Spleen (tissue), 11 donors: ENCODE measurements around the gene PTPRE. TPM values are rescaled to one million over a fixed set of nuclear protein-coding genes. Genes with fewer than 3 reads are reported as not detected.

ENCODE experiments used
- DNase-seq: peaks from one replicate; pipeline ENCODE4 v3.0.0-alpha.2; 2020
- H3K27ac ChIP-seq, 8 donors: fragments of 200-600 bp; sonication (generic) in 7 of 8; 1 replicate in 4 of 8; 2 replicates in 4 of 8; pipeline versions ENCODE4 v1.5.0 to v1.8.0; 2016 to 2021; ENCODE audit warnings: inconsistent platforms in 4 of 8, mild to moderate bottlenecking in 4 of 8, moderate library complexity in 1 of 8
- H3K27me3 ChIP-seq, 7 donors: fragments of 200-600 bp; sonication (generic) in 6 of 7; replicated peaks in 1 of 7; 1 replicate in 4 of 7; 2 replicates in 3 of 7; pipeline versions ENCODE4 v1.5.0 to v1.8.0; 2016 to 2021; ENCODE audit warnings: inconsistent platforms in 3 of 7, mild to moderate bottlenecking in 1 of 7
- H3K36me3 ChIP-seq, 6 donors: fragments of 200-600 bp; sonication (generic) in 5 of 6; 1 replicate in 4 of 6; 2 replicates in 2 of 6; pipeline versions ENCODE4 v1.5.0 to v1.8.0; 2016 to 2021; ENCODE audit warnings: inconsistent platforms in 2 of 6
- H3K4me1 ChIP-seq, 6 donors: fragments of 200-600 bp; sonication (generic) in 5 of 6; 1 replicate in 3 of 6; 2 replicates in 3 of 6; pipeline versions ENCODE4 v1.5.0 to v1.8.0; 2016 to 2021; ENCODE audit warnings: inconsistent platforms in 3 of 6
- H3K4me3 ChIP-seq, 8 donors: fragments of 200-600 bp; sonication (generic) in 7 of 8; 1 replicate in 4 of 8; 2 replicates in 4 of 8; pipeline versions ENCODE4 v1.5.0 to v1.8.0; 2016 to 2021; ENCODE audit warnings: inconsistent platforms in 4 of 8, mild to moderate bottlenecking in 4 of 8, moderate library complexity in 2 of 8
- H3K9me3 ChIP-seq, 8 donors: fragments of 200-600 bp; sonication (generic) in 7 of 8; 1 replicate in 4 of 8; 2 replicates in 4 of 8; pipeline versions ENCODE4 v1.5.0 to v1.8.0; 2016 to 2021; ENCODE audit warnings: inconsistent platforms in 4 of 8
- POLR2A ChIP-seq, 3 donors: fragments of 450-650 bp; IDR thresholded peaks; one replicate each; pipeline ENCODE4 v1.5.1; 2017; ENCODE audit warnings: antibody characterized with exemption in 3 of 3, mild to moderate bottlenecking in 1 of 3
- POLR2AphosphoS5 ChIP-seq, 3 donors: sonication (generic); formaldehyde crosslinking; IDR thresholded peaks; one replicate each; pipeline ENCODE4 v1.5.1; 2017; ENCODE audit warnings: antibody characterized with exemption in 3 of 3
- WGBS, 5 donors: extraction: QIAGEN DNeasy Blood & Tissue Kit in 3 of 5; methylation state at CpG; one replicate each; pipeline versions ENCODE4 v1.1.5 to v1.1.7; 2013 to 2018; 5-methylcytosine and 5-hydroxymethylcytosine counted together
- intact Hi-C: fragments of 100-400 bp; cut with DNase I; formaldehyde crosslinking; loops from one replicate; pipeline ENCODE4 v1.15.0; 2023; ENCODE audit warnings: low total_unique reads
- polyA plus RNA-seq, 3 donors: library from polyadenylated mRNA; stranded (reverse); fragments of 200-250 nt; gene quantifications; one replicate each; pipeline ENCODE4 v1.2.1, GENCODE V29; 2013
- total RNA-seq, 7 donors: library from RNA; depleted of rRNA in 3 of 7; stranded (reverse); fragments of >200 nt in 3 of 7; fragmentation: NEBNext Ultra II Directional in 4 of 7; extraction: Animal tissue kit (Norgen Biotek cat#: 25700) in 4 of 7; gene quantifications; one replicate each; pipeline versions ENCODE4 v1.1.0 to v1.2.1, GENCODE V29; 2016 to 2021
- TF ChIP-seq, protein P1 (sequence below), 11 experiments: fragments of 200-600 bp in 7 of 11; fragments of 450-650 bp in 4 of 11; sonication (generic) in 4 of 11; IDR thresholded peaks in 8 of 11; conservative IDR thresholded peaks in 3 of 11; 1 replicate in 7 of 11; 2 replicates in 4 of 11; pipeline versions ENCODE4 v1.4.0 to v1.8.0; 2016 to 2021; ENCODE audit warnings: antibody characterized with exemption in 11 of 11, inconsistent platforms in 4 of 11, mild to moderate bottlenecking in 1 of 11
- donor health status: healthy with polysubstance abuse.
- donor health status: DM: no; HTN: no; CAD: no; lungs with moderate emphysema.
- donor health status: DM: no; HTN: no; CAD: no.
- donor health status: Bipolar disorder and iron deficiency.
- donor health status: healthy.
- donor health status: DM: no; HTN: no; CAD: no.
- donor health status: DM: yes; HTN: yes; CAD: no.

The PTPRE gene
- total and polyA plus RNA-seq, 10 donors: 6.2 to 133 (median 70.2) TPM

DNA sequence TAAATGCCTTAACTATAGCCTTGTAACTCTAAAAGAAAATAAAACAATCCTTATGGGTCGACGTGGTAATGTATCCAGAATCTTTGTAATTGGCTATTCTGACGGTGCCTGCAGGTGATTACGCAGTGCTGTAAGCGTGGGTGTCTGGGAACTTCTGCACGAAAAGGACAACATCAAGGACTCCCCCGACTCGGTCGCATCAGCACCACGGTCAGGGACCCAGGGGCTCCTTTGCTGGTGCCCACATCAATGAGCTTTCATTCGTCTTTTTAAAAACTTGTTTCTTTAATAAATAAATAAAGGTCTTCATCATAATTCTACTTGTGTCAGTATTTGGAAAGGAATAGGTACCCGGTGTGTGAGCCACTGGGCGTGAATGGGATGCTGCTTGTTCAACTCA lies 206.1 kb downstream of the PTPRE start:
- WGBS, 5 donors: 94 to 97% (median 95%) methylated on average over 13 of the region's 13 CpGs
- H3K27me3 ChIP-seq: no peaks in the 10 kb centered on the region
- no peak for DNase-seq
- peaks cover 0 to 81% (median 0%) of the 10 kb centered on the region in 6 donors for H3K36me3 ChIP-seq
- TF ChIP-seq POLR2A (IDR thresholded peaks at IDR 0.05) (no peak), POLR2AphosphoS5 (IDR thresholded peaks at IDR 0.05) (no peak)
- TF ChIP-seq, protein P1, sequence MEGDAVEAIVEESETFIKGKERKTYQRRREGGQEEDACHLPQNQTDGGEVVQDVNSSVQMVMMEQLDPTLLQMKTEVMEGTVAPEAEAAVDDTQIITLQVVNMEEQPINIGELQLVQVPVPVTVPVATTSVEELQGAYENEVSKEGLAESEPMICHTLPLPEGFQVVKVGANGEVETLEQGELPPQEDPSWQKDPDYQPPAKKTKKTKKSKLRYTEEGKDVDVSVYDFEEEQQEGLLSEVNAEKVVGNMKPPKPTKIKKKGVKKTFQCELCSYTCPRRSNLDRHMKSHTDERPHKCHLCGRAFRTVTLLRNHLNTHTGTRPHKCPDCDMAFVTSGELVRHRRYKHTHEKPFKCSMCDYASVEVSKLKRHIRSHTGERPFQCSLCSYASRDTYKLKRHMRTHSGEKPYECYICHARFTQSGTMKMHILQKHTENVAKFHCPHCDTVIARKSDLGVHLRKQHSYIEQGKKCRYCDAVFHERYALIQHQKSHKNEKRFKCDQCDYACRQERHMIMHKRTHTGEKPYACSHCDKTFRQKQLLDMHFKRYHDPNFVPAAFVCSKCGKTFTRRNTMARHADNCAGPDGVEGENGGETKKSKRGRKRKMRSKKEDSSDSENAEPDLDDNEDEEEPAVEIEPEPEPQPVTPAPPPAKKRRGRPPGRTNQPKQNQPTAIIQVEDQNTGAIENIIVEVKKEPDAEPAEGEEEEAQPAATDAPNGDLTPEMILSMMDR (IDR thresholded peaks at IDR 0.05 in 8 of 11, conservative IDR thresholded peaks at IDR 0.05 in 3 of 11): no peak
- H3K27ac ChIP-seq: no peak overlapping the region
- intact Hi-C loops: no loop called here
- no peaks in the 10 kb centered on the region for H3K9me3 ChIP-seq
- H3K4me3 ChIP-seq: no peak overlapping the region
- H3K4me1 ChIP-seq: no peaks in the 10 kb centered on the region

GRCh38 chr10:128114901-128115300 lies 208.0 kb downstream of the PTPRE start:
- WGBS, 5 donors: 86 to 95% (median 92%) methylated on average over 2 of the region's 2 CpGs
- no peak for DNase-seq
- intact Hi-C loops: no loop called here
- Histone ChIP-seq H3K4me1 (no peaks in the 10 kb centered on the region), H3K4me3 (no peak overlapping the region), H3K27me3 (no peaks in the 10 kb centered on the region), H3K36me3 (peaks cover 0 to 69% (median 0%) of the 10 kb centered on the region in 6 donors), H3K27ac (no peak overlapping the region), H3K9me3 (no peaks in the 10 kb centered on the region)
- TF ChIP-seq POLR2AphosphoS5 (IDR thresholded peaks at IDR 0.05) (no peak), POLR2A (IDR thresholded peaks at IDR 0.05) (no peak)

DNA sequence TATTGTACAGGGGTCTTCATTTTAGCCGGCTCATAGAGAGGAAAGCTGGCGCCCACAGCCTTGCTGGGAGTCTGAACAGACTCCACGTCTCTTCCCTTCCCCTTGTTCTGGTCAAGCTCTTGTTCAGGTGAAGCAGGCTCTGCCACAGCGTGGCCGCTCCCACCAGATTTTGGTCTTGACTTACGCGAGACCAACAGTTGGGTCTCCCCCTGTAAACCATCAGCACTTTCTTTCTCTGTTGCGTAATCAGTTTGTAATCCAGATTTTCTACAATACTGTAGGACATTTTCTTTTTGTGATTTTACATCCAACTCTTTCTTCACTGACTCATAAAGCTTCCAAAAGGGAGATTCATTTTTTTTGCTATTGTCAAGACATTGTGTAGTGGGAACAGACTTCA lies 208.5 kb downstream of the PTPRE start:
- H3K27ac ChIP-seq: no peak overlapping the region
- H3K27me3 ChIP-seq: no peaks in the 10 kb centered on the region
- H3K9me3 ChIP-seq: no peaks in the 10 kb centered on the region
- peaks cover 0 to 64% (median 0%) of the 10 kb centered on the region in 6 donors for H3K36me3 ChIP-seq
- TF ChIP-seq, protein P1 (IDR thresholded peaks at IDR 0.05 in 8 of 11, conservative IDR thresholded peaks at IDR 0.05 in 3 of 11): no peak
- no peak for TF ChIP-seq POLR2AphosphoS5 (IDR thresholded peaks at IDR 0.05)
- no peak for TF ChIP-seq POLR2A (IDR thresholded peaks at IDR 0.05)
- H3K4me3 ChIP-seq: no peak overlapping the region
- WGBS, 5 donors: 93 to 99% (median 95%) methylated on average over 8 of the region's 8 CpGs
- DNase-seq: no peak
- intact Hi-C loops: no loop called here
- no peaks in the 10 kb centered on the region for H3K4me1 ChIP-seq

DNA sequence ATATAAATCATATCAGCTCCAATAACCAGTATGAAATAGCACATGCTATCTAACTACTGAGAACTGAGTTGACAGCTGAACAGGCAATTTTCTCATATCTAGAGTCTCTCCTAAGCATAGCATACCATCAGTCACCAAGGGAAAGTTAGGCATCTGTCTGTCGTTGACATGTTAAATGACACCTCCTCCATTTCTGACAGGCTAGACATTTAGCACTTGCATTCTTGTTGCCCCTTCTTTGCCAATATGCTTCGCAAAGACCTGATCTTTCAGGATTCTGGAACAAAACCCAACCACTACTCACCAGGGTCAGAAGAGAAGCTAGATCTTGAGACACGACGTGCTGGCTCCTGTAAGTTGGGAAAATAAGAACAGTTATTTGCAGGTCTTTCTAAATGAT lies 209.3 kb downstream of the PTPRE start:
- no peaks in the 10 kb centered on the region for H3K4me1 ChIP-seq
- no peaks in the 10 kb centered on the region for H3K27me3 ChIP-seq
- peaks cover 0 to 56% (median 0%) of the 10 kb centered on the region in 6 donors for H3K36me3 ChIP-seq
- WGBS, 5 donors: 95 to 99% (median 97%) methylated on average over 4 of the region's 4 CpGs
- H3K27ac ChIP-seq: no peak overlapping the region
- H3K9me3 ChIP-seq: no peaks in the 10 kb centered on the region
- no peak for TF ChIP-seq POLR2AphosphoS5 (IDR thresholded peaks at IDR 0.05)
- TF ChIP-seq, protein P1 (IDR thresholded peaks at IDR 0.05 in 8 of 11, conservative IDR thresholded peaks at IDR 0.05 in 3 of 11): no peak
- no peak for TF ChIP-seq POLR2A (IDR thresholded peaks at IDR 0.05)
- DNase-seq: no peak
- intact Hi-C loops: no loop called here
- no peak overlapping the region for H3K4me3 ChIP-seq
